ENCODE data around the gene ZNF629.

ZNF629 gene

GRCh38 chr16:30785126-30786106 lies 1.6 kb downstream of the ZNF629 start:
- no peak for DNase-seq

GRCh38 chr16:30784215-30784614 lies 2.8 kb downstream of the ZNF629 start:
- no peak for DNase-seq

GRCh38 chr16:30783280-30784109 lies 3.5 kb downstream of the ZNF629 start:
- no peak for DNase-seq

GRCh38 chr16:30782486-30783279 lies 4.3 kb downstream of the ZNF629 start:
- DNase-seq = no peak

GRCh38 chr16:30780549-30780948 lies 6.5 kb downstream of the ZNF629 start:
- no peak for DNase-seq

DNA sequence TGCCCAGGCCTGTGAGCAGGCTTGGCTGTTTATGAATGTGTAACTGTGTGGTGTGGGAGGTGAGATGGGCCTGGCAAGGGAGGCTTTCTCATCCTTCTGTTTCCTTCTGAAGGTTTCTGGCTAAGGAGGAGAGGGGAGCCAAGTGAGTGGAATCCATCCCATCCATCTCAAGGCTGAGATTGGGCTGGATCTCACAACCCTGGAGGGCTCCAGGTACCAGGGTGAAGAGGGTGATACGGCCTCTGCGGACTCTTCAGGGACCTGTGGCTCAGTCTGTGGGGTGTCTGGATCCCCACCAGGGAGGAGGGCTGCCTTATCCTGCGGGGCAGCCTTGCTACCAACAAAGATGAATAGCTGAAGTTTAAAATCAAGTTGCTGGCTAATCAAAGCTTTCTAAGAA lies 7.0 kb downstream of the ZNF629 start:
- DNase-seq = no peak

- no peak for DNase-seq
These were observed 7.4 kb downstream of the ZNF629 start for GRCh38 chr16:30779596-30779995.

DNA sequence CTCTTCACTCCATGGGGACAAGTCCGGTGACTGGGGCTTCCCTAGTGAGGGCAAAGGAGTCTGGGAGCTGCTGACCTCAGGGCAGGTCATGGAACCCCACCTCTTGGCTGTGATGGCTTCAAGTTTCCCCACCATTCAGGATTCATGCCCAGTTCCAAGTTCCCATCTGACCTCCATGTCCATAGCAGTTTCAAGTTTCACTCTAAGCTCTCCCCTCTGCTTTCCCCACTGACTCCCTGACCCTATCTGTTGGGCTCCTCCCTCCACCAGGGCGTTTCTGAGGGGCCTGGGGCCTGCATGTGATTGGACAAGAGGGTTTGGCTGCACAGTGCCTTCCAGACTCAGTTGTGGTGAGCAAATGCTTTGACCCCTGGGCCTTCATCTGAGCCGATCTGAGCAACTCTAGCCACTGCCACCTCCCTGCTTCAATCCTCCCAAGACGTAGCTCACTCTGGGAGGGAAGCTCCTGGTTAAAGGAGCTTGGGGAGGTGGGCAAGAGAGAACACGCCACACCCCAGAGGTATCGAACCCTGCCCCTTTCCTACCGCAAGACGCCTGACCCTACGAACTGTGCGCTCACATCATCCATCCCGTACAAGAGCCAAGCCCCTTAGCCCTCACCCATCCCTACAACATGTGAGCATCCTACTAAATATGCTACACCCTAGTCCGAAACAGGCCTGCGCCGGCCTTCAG lies 8.3 kb downstream of the ZNF629 start:
- DNase-seq = no peak

GRCh38 chr16:30777591-30778297 lies 9.3 kb downstream of the ZNF629 start:
- DNase-seq = no peak

GRCh38 chr16:30775392-30776188 lies 11.4 kb downstream of the ZNF629 start:
- DNase-seq = peak; percentile 36 to 70

GRCh38 chr16:30775131-30775391 lies 11.9 kb downstream of the ZNF629 start:
- DNase-seq = no peak

DNA sequence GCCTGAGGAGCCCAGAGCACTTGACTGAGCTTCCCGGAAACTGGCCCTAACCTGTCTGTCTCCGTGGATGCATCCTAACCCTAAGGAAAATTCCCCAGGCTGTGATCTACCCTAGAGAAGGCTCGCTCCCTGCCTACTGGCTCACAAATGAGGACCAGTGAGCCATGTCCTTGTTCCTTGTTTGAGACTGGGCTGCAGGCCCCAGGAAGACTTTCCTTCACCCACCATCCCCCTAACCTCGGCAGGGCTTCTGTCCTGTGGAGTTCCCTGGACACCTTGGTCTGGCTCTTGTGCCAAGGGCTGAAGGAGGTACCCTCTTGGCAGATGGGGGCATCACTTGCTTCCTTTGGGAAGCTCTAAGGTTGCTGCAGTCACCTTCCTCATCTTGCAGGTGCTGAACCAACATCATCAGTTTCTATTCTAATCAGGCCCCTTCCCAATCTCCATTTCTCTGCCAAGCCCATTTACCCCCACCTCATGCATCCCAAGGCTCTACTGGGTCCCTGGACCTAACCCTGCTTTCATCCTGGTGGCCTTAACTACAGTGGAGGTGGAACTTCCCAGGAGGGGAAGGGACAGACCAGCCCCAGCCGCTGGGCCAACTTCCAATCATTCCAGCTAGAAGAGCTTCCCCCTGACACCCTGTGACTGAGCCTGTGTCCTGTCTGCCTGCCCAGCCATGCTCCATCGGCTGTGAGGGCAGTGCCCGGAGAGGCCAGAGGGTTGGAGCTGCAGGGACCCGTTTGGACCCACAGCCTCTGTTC lies 12.5 kb downstream of the ZNF629 start:
- DNase-seq = no peak

DNA sequence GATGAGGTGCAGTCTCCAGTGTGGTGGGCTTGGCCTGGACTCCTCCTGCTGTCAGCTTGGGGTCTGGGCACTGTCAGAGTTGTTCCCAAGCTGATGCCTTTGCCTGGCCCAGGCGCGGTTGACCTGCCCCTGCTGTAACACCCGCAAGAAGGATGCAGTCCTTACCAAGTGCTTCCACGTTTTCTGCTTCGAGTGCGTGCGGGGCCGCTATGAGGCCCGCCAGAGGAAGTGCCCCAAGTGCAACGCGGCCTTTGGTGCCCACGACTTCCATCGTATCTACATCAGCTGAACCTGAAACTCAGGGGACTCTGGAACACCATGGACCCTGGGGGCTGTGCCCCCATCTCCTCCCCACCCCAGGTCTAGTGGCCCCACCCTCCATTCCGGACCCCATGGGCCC lies 13.2 kb downstream of the ZNF629 start:
- DNase-seq = no peak

DNA sequence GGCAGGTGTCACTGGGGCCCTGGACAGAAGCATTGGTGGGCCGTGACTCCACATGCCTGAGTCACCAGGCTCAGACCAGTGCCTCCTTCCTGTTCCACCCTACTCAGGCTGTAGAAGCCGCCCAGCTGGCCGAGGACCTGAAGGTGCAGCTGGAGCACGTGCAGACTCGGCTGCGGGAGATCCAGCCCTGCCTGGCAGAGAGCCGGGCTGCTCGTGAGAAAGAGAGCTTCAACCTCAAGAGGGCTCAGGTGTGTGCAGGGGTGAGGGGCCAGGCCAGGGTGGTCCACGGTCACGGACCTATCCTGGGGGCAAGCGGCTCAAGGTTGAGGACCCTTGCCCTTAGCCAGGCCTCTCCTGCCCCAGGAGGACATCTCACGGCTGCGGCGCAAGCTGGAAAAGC lies 15.3 kb downstream of the ZNF629 start:
- no peak for DNase-seq

DNA sequence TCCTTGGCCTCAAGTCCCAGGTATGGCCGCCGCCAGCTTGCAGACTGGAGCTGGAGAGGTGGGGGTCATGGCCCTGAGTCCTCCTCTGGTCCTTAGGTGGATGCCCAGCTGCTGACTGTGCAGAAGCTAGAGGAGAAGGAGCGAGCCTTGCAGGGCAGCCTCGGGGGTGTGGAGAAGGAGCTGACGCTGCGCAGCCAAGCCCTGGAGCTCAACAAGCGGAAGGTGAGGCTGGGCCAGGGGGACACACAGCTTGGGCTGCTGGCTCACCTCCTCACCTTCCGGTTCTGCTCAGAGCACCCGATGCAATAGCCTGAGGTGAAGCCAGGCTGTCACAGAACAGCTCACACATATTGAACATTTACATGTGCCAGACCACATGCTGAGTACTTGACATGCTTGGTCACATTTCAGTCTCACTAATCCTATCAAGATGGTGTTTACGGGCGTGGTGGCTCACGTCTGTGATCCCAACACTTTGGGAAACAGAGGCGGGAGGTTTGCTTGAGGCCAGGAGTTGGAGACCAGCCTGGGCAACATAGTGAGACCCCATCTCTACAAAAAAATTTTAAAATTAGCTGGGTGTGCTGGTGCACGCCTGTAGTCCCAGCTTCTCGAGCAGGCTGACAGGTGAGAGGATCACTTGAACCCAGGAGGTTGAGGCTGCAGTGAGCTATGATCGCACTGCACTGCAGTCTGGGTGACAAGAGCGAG lies 17.5 kb downstream of the ZNF629 start:
- DNase-seq = no peak

- no peak for DNase-seq
These were observed 18.3 kb downstream of the ZNF629 start for GRCh38 chr16:30768583-30769181.

GRCh38 chr16:30767767-30768465 lies 19.1 kb downstream of the ZNF629 start:
- DNase-seq = no peak

DNA sequence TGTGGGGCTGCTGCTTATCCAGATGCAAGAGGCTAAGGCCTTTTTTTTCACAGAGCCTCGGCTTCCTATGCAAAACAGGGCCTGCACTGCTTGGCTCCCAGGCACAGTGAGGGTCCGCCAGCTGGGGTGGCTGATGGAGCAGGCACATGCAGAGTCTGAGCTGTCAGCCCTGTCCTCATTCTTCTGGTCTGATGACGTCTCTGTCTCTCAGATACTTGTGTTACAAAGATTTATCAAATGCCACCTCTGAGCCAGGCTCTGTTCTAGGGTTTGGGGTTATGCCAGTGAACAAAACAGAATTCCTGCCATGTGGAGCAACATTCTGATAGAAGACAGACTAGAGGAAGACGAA lies 20.1 kb downstream of the ZNF629 start:
- DNase-seq = no peak

All from NCI-H446 (cell line).